GM18508 (cell line): ENCODE data around the gene PRKG1.
"Not testable (repeated sequence)": the region's sequence is repeated elsewhere in the genome, so short reads cannot be mapped to it uniquely, and the experiment has no call there.

Experiments
- ATAC-seq: cut with Tn5 transposase; IDR thresholded peaks from one replicate; pipeline ENCODE4 v1.9.1; 2021; ENCODE audit warnings: moderate number of reproducible peaks; ENCODE audit not compliant: insufficient read depth, unreplicated experiment

Gene PRKG1

GRCh38 chr10:51400392-51401096 lies 326.3 kb downstream of the PRKG1 start:
- no peak for ATAC-seq

- ATAC-seq: no peak
Measured at GRCh38 chr10:51403521-51403920, 329.2 kb downstream of the PRKG1 start.

GRCh38 chr10:51405580-51406351 lies 331.5 kb downstream of the PRKG1 start:
- ATAC-seq: no peak

GRCh38 chr10:51406581-51406980 lies 332.3 kb downstream of the PRKG1 start:
- ATAC-seq: no peak

GRCh38 chr10:51416494-51416893 lies 342.2 kb downstream of the PRKG1 start:
- ATAC-seq: no peak

- ATAC-seq: no peak
Measured at GRCh38 chr10:51419196-51420093, 345.2 kb downstream of the PRKG1 start.

- ATAC-seq: no peak
Measured at GRCh38 chr10:51421853-51422252, 347.6 kb downstream of the PRKG1 start.

GRCh38 chr10:51422311-51423120 lies 348.2 kb downstream of the PRKG1 start:
- peak; percentile 53 for ATAC-seq

GRCh38 chr10:51423121-51423452 lies 348.8 kb downstream of the PRKG1 start:
- no peak for ATAC-seq

- no peak for ATAC-seq
Measured at GRCh38 chr10:51425431-51425830, 351.1 kb downstream of the PRKG1 start.

GRCh38 chr10:51427758-51428157 lies 353.5 kb downstream of the PRKG1 start:
- no peak for ATAC-seq

- no peak for ATAC-seq
Measured at GRCh38 chr10:51430506-51430905, 356.2 kb downstream of the PRKG1 start.

GRCh38 chr10:51433949-51434475 lies 359.7 kb downstream of the PRKG1 start:
- ATAC-seq: no peak

- ATAC-seq: no peak
Measured at GRCh38 chr10:51436805-51437204, 362.5 kb downstream of the PRKG1 start.

GRCh38 chr10:51439645-51440044 lies 365.4 kb downstream of the PRKG1 start:
- no peak for ATAC-seq

GRCh38 chr10:51445588-51445987 lies 371.3 kb downstream of the PRKG1 start:
- no peak for ATAC-seq

GRCh38 chr10:51447119-51447518 lies 372.8 kb downstream of the PRKG1 start:
- ATAC-seq: no peak

- not testable (repeated sequence) for ATAC-seq
Measured at GRCh38 chr10:51455762-51456161, 381.5 kb downstream of the PRKG1 start.

- ATAC-seq: no peak
Measured at GRCh38 chr10:51459476-51459875, 385.2 kb downstream of the PRKG1 start.
